ENCODE measurements around the gene PSMB11. TPM values are rescaled to one million over a fixed set of nuclear protein-coding genes. Genes with fewer than 3 reads are reported as not detected.

Gene PSMB11
- total RNA-seq, 1 experiment from 2014 or later, result not detected

DNA sequence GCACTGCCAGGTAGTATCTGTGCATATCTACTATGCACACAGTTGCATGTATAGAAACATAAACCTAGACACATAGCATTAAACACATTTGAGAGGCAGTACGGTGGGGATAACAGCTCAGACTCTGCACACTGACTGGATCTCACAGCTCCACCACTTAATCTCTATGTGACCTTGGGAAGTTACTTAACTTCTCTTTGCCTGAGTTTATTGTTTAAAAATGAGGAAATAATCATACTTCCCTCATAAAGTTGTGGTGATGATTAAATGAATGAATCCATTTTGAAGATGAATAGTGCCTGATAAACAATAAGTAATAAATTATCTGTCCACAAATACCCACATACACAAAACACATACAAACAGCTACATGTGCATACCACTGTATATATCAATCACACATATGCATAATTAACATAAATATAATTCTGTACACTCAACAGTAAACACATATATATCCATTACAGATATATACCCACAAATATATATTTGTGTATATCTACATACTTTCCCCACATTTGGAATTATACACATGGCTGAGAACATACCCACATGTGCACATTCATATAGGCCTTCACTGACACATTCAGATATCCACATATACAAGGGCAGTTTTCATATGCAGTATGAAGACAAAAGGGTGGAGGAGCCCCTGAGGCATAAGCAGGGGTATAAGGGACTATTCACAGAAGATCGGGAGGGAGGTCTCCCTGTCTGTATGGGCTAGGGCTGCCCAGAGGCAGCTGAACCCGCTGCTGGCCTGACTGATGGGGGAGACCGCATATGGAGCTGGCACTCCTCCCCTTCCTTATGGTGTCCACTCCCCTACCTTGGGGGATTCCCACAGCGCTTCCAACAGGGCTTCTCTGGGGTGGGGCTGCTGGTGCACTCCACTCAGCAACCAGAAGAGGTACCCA lies 9.4 kb downstream of the PSMB11 start:
- Histone ChIP-seq H2AFZ (ENCODE audit: low read length) (no peak overlapping the region), H3K9me3 (ENCODE audit: low read length) (no peaks in the 10 kb centered on the region), H3F3A (ENCODE audit: low read length, unreplicated experiment) (no peaks in the 10 kb centered on the region), H3K27ac (ENCODE audit: low read length) (no peak overlapping the region), H3K79me2 (ENCODE audit: low read length) (no peaks in the 10 kb centered on the region), H4K20me1 (ENCODE audit: low read length) (no peaks in the 10 kb centered on the region), H3K9me2 (replicated peaks; ENCODE audit: low read length) (no peaks in the 10 kb centered on the region), H3K36me3 (ENCODE audit: low read depth, low read length) (no peaks in the 10 kb centered on the region), H3K4me3 (ENCODE audit: low read length) (no peak overlapping the region), H3K27me3 (ENCODE audit: low read length) (no peaks in the 10 kb centered on the region), H3K4me2 (ENCODE audit: low read length) (no peak overlapping the region), H3K4me1 (ENCODE audit: insufficient read depth, low read length) (peaks cover 1% of the 10 kb centered on the region; the same call in 1 of the 2 replicates), H3K9ac (ENCODE audit: low read length) (no peak overlapping the region)
- BruUV-seq (replicated peaks), result no TSS peak
- no peak for DNase-seq
- CTCF ChIA-PET, result interaction anchor here (2.1 kb wide), 1 partner anchor 57 kb away, joined by 11 read pairs; no protein-coding TSS in a partner anchor
- POLR2A ChIA-PET (ENCODE audit: unreplicated experiment), result no interaction called here
- intact Hi-C loops (cut with micrococcal nuclease), result no loop called here
- TF ChIP-seq, protein P1, sequence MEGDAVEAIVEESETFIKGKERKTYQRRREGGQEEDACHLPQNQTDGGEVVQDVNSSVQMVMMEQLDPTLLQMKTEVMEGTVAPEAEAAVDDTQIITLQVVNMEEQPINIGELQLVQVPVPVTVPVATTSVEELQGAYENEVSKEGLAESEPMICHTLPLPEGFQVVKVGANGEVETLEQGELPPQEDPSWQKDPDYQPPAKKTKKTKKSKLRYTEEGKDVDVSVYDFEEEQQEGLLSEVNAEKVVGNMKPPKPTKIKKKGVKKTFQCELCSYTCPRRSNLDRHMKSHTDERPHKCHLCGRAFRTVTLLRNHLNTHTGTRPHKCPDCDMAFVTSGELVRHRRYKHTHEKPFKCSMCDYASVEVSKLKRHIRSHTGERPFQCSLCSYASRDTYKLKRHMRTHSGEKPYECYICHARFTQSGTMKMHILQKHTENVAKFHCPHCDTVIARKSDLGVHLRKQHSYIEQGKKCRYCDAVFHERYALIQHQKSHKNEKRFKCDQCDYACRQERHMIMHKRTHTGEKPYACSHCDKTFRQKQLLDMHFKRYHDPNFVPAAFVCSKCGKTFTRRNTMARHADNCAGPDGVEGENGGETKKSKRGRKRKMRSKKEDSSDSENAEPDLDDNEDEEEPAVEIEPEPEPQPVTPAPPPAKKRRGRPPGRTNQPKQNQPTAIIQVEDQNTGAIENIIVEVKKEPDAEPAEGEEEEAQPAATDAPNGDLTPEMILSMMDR (conservative IDR thresholded peaks at IDR 0.05; ENCODE audit: low read depth, low read length), result no peak
- no peak for ATAC-seq

DNA sequence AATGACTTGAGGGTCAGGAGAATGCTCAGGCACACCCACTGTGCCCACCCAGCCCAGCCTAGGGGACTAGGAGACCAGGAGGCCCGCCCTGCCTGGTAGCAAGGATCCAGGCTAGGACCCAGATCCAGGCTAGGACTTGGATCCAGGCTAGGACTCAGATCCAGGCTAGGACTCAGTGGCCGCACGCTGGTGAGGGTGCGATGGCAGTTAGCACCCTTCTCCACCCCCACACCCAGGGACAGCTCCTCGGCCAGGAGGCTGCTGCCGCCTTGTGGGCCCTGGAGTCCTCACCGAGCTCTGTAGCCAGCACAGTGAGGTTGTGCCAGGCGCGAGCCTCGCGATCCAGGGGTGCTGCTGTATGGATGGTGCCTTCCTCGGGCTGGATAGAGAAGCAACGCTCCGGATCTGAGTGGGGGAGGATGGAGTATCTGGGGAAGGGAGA lies 10.2 kb downstream of the PSMB11 start:
- no peak for TF ChIP-seq EZH2phosphoT487 (IDR thresholded peaks at IDR 0.05; ENCODE audit: borderline replicate concordance, low read length)
- TF ChIP-seq, protein P1 (conservative IDR thresholded peaks at IDR 0.05; ENCODE audit: low read depth, low read length), result peak; percentile 24; the same call in 1 of the 2 replicates
- Histone ChIP-seq H3K9ac (ENCODE audit: low read length) (no peak overlapping the region), H3K4me2 (ENCODE audit: low read length) (no peak overlapping the region), H3K9me2 (replicated peaks; ENCODE audit: low read length) (no peaks in the 10 kb centered on the region), H3K79me2 (ENCODE audit: low read length) (no peaks in the 10 kb centered on the region), H3K4me1 (ENCODE audit: insufficient read depth, low read length) (peaks cover 8% of the 10 kb centered on the region), H3K27me3 (ENCODE audit: low read length) (no peaks in the 10 kb centered on the region), H3K4me3 (ENCODE audit: low read length) (no peak overlapping the region), H3K36me3 (ENCODE audit: low read depth, low read length) (no peaks in the 10 kb centered on the region), H2AFZ (ENCODE audit: low read length) (no peak overlapping the region), H3K9me3 (ENCODE audit: low read length) (no peaks in the 10 kb centered on the region), H3F3A (ENCODE audit: low read length, unreplicated experiment) (no peaks in the 10 kb centered on the region), H3K27ac (ENCODE audit: low read length) (no peak overlapping the region), H4K20me1 (ENCODE audit: low read length) (no peaks in the 10 kb centered on the region)
- intact Hi-C loops (cut with micrococcal nuclease), result no loop called here
- ChIA-PET POLR2A (ENCODE audit: unreplicated experiment) (no interaction called here), CTCF (interaction anchor here (2.1 kb wide), 1 partner anchor 57 kb away, joined by 11 read pairs; no protein-coding TSS in a partner anchor)
- no peak for ATAC-seq
- no TSS peak for BruUV-seq (replicated peaks)
- DNase-seq, result no peak

DNA sequence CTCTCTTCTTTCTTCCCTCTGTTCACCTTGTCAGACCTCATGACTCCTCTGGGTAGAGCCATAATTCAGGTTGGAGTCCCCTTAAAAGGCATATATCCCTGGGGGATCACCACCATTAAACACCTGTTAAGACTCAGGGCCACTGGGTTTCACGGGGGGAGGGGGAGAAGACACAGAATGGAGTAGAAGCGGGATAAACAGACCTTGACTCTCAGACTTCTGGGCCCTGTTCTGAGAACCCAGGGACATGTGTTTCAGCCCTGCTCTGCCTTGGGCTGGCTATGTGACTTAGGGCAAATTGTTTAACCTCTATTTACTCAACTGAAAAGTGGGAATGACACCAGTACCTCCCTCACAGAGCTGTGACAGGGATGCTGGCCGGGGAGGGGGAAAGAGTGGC lies 10.7 kb downstream of the PSMB11 start:
- Histone ChIP-seq H3K27me3 (ENCODE audit: low read length) (no peaks in the 10 kb centered on the region), H3K4me1 (ENCODE audit: insufficient read depth, low read length) (peaks cover 8% of the 10 kb centered on the region), H3K4me2 (ENCODE audit: low read length) (no peak overlapping the region), H3F3A (ENCODE audit: low read length, unreplicated experiment) (no peaks in the 10 kb centered on the region), H3K36me3 (ENCODE audit: low read depth, low read length) (no peaks in the 10 kb centered on the region), H3K27ac (ENCODE audit: low read length) (no peak overlapping the region), H2AFZ (ENCODE audit: low read length) (no peak overlapping the region), H3K9ac (ENCODE audit: low read length) (no peak overlapping the region), H4K20me1 (ENCODE audit: low read length) (no peaks in the 10 kb centered on the region), H3K9me3 (ENCODE audit: low read length) (no peaks in the 10 kb centered on the region), H3K4me3 (ENCODE audit: low read length) (no peak overlapping the region), H3K9me2 (replicated peaks; ENCODE audit: low read length) (no peaks in the 10 kb centered on the region), H3K79me2 (ENCODE audit: low read length) (no peaks in the 10 kb centered on the region)
- CTCF ChIA-PET, result interaction anchor here (1.2 to 2.1 kb wide), 2 partner anchors 58 to 66 kb away, joined by 3 to 11 read pairs; no protein-coding TSS in a partner anchor
- no TSS peak for BruUV-seq (replicated peaks)
- intact Hi-C loops (cut with micrococcal nuclease), result no loop called here
- POLR2A ChIA-PET (ENCODE audit: unreplicated experiment), result no interaction called here
- ATAC-seq (no peak), DNase-seq (no peak)
- TF ChIP-seq EZH2phosphoT487 (IDR thresholded peaks at IDR 0.05; ENCODE audit: borderline replicate concordance, low read length), result no peak
- TF ChIP-seq, protein P1 (conservative IDR thresholded peaks at IDR 0.05; ENCODE audit: low read depth, low read length), result no peak
- no peak for TF ChIP-seq EZH2 (IDR thresholded peaks at IDR 0.05; ENCODE audit: low read length, unreplicated experiment)

Data from PC-3 (cell line).